Stimulated activated naive CD4-positive, alpha-beta T cell (primary cell): ENCODE data around the gene TENT4B.
"Not testable (repeated sequence)": the region's sequence is repeated elsewhere in the genome, so short reads cannot be mapped to it uniquely, and the experiment has no call there.

Source experiments
- DNase-seq, 6 experiments: peaks; one replicate each; lab custom pipeline; 2025; lab: John Stamatoyannopoulos, UW

TENT4B gene

GRCh38 chr16:50234771-50235556 is 81.9 kb downstream of the TENT4B start:
- no peak for DNase-seq

- no peak for DNase-seq
Observed at GRCh38 chr16:50235581-50235980, 82.5 kb downstream of the TENT4B start.

GRCh38 chr16:50238314-50238713 is 85.2 kb downstream of the TENT4B start:
- no peak for DNase-seq

GRCh38 chr16:50238868-50239301 is 85.8 kb downstream of the TENT4B start:
- no peak for DNase-seq

- not testable (repeated sequence) for DNase-seq
Observed at GRCh38 chr16:50243024-50243423, 89.9 kb downstream of the TENT4B start.

GRCh38 chr16:50244140-50244503 is 91.0 kb downstream of the TENT4B start:
- no peak for DNase-seq

- no peak for DNase-seq
Observed at GRCh38 chr16:50244504-50245416, 91.7 kb downstream of the TENT4B start.

GRCh38 chr16:50245417-50246298 is 92.6 kb downstream of the TENT4B start:
- peak in 3 of 6 experiments; percentile 29 to 35 (median 29) for DNase-seq

GRCh38 chr16:50246299-50247122 is 93.4 kb downstream of the TENT4B start:
- DNase-seq, result peak in 1 of 6 experiments; percentile 22

- no peak for DNase-seq
Observed at GRCh38 chr16:50247123-50247905, 94.2 kb downstream of the TENT4B start.

GRCh38 chr16:50247906-50248608 is 95.0 kb downstream of the TENT4B start:
- no peak for DNase-seq

- DNase-seq, result no peak
Observed at GRCh38 chr16:50248845-50249244, 95.7 kb downstream of the TENT4B start.

- no peak for DNase-seq
Observed at GRCh38 chr16:50251375-50252081, 98.4 kb downstream of the TENT4B start.

- no peak for DNase-seq
Observed at GRCh38 chr16:50252082-50252611, 99.0 kb downstream of the TENT4B start.

GRCh38 chr16:50252874-50253513 is 99.9 kb downstream of the TENT4B start:
- no peak for DNase-seq

GRCh38 chr16:50253514-50253910 is 100.4 kb downstream of the TENT4B start:
- no peak for DNase-seq

GRCh38 chr16:50254072-50254471 is 101.0 kb downstream of the TENT4B start:
- DNase-seq, result no peak

GRCh38 chr16:50255538-50255937 is 102.4 kb downstream of the TENT4B start:
- no peak for DNase-seq
